ENCODE data around the gene HNF1B.

The HNF1B gene

GRCh38 chr17:37714897-37715296 is 30.0 kb downstream of the HNF1B start:
- TF ChIP-seq CTCF (IDR thresholded peaks at IDR 0.05; ENCODE audit: low read length) (no peak), EZH2 (IDR thresholded peaks at IDR 0.05; ENCODE audit: borderline replicate concordance, low read length) (no peak)
- no peaks in the 10 kb centered on the region for H3K36me3 ChIP-seq (ENCODE audit: insufficient read depth, low read length)

GRCh38 chr17:37713624-37714023 is 31.2 kb downstream of the HNF1B start:
- Histone ChIP-seq H3K4me2 (ENCODE audit: low read length) (no peak overlapping the region), H3K4me1 (ENCODE audit: insufficient read depth, low read length, severe bottlenecking) (no peaks in the 10 kb centered on the region), H3K27ac (ENCODE audit: low read depth, low read length, poor library complexity, severe bottlenecking) (no peak overlapping the region)

More at GRCh38 chr17:37714897-37715296, 30.0 kb downstream of the HNF1B start:
- no peak overlapping the region for H2AFZ ChIP-seq (ENCODE audit: low read length)
- no peak overlapping the region for H3K9ac ChIP-seq (ENCODE audit: low read length)
- H3K79me2 ChIP-seq (ENCODE audit: insufficient read depth, low read length): no peaks in the 10 kb centered on the region
- H3K9me3 ChIP-seq (ENCODE audit: low read length): no peaks in the 10 kb centered on the region
- no peak overlapping the region for H3K4me3 ChIP-seq (ENCODE audit: low read depth, low read length, poor library complexity, severe bottlenecking)
- no peak overlapping the region for H3K27ac ChIP-seq (ENCODE audit: low read depth, low read length, poor library complexity, severe bottlenecking)
- no peaks in the 10 kb centered on the region for H3K4me1 ChIP-seq (ENCODE audit: insufficient read depth, low read length, severe bottlenecking)
- peaks cover 5% of the 10 kb centered on the region; the same call in 1 of the 2 replicates for H3K27me3 ChIP-seq (ENCODE audit: insufficient read depth, low read length)
- H4K20me1 ChIP-seq (ENCODE audit: insufficient read depth, low read length): no peaks in the 10 kb centered on the region
- no peak overlapping the region for H3K4me2 ChIP-seq (ENCODE audit: low read length)
- no peaks in the 10 kb centered on the region for H3K9me2 ChIP-seq (ENCODE audit: low read depth, low read length)
- H3F3A ChIP-seq (ENCODE audit: insufficient read depth, low read length): no peaks in the 10 kb centered on the region

GRCh38 chr17:37713028-37713431 is 31.8 kb downstream of the HNF1B start:
- H3K9me3 ChIP-seq (ENCODE audit: low read length): no peaks in the 10 kb centered on the region
- TF ChIP-seq CTCF (IDR thresholded peaks at IDR 0.05; ENCODE audit: low read length) (no peak), EZH2 (IDR thresholded peaks at IDR 0.05; ENCODE audit: borderline replicate concordance, low read length) (no peak)
- H3K4me1 ChIP-seq (ENCODE audit: insufficient read depth, low read length, severe bottlenecking): no peaks in the 10 kb centered on the region
- H3K9ac ChIP-seq (ENCODE audit: low read length): no peak overlapping the region
- peaks cover 5% of the 10 kb centered on the region; the same call in 1 of the 2 replicates for H3K27me3 ChIP-seq (ENCODE audit: insufficient read depth, low read length)
- H3K27ac ChIP-seq (ENCODE audit: low read depth, low read length, poor library complexity, severe bottlenecking): no peak overlapping the region
- no peaks in the 10 kb centered on the region for H3F3A ChIP-seq (ENCODE audit: insufficient read depth, low read length)
- H4K20me1 ChIP-seq (ENCODE audit: insufficient read depth, low read length): no peaks in the 10 kb centered on the region
- no peaks in the 10 kb centered on the region for H3K9me2 ChIP-seq (ENCODE audit: low read depth, low read length)
- no peaks in the 10 kb centered on the region for H3K79me2 ChIP-seq (ENCODE audit: insufficient read depth, low read length)
- H3K4me3 ChIP-seq (ENCODE audit: low read depth, low read length, poor library complexity, severe bottlenecking): no peak overlapping the region
- H2AFZ ChIP-seq (ENCODE audit: low read length): no peak overlapping the region
- no peaks in the 10 kb centered on the region for H3K36me3 ChIP-seq (ENCODE audit: insufficient read depth, low read length)
- H3K4me2 ChIP-seq (ENCODE audit: low read length): no peak overlapping the region

More at GRCh38 chr17:37713624-37714023, 31.2 kb downstream of the HNF1B start:
- H4K20me1 ChIP-seq (ENCODE audit: insufficient read depth, low read length): no peaks in the 10 kb centered on the region
- no peaks in the 10 kb centered on the region for H3K9me3 ChIP-seq (ENCODE audit: low read length)
- H3K9ac ChIP-seq (ENCODE audit: low read length): no peak overlapping the region
- H3K36me3 ChIP-seq (ENCODE audit: insufficient read depth, low read length): no peaks in the 10 kb centered on the region
- no peaks in the 10 kb centered on the region for H3K9me2 ChIP-seq (ENCODE audit: low read depth, low read length)
- H3K27me3 ChIP-seq (ENCODE audit: insufficient read depth, low read length): peaks cover 5% of the 10 kb centered on the region; the same call in 1 of the 2 replicates
- TF ChIP-seq EZH2 (IDR thresholded peaks at IDR 0.05; ENCODE audit: borderline replicate concordance, low read length) (no peak), CTCF (IDR thresholded peaks at IDR 0.05; ENCODE audit: low read length) (no peak)
- no peak overlapping the region for H2AFZ ChIP-seq (ENCODE audit: low read length)
- no peak overlapping the region for H3K4me3 ChIP-seq (ENCODE audit: low read depth, low read length, poor library complexity, severe bottlenecking)
- no peaks in the 10 kb centered on the region for H3F3A ChIP-seq (ENCODE audit: insufficient read depth, low read length)
- no peaks in the 10 kb centered on the region for H3K79me2 ChIP-seq (ENCODE audit: insufficient read depth, low read length)
